ENCODE results near the gene PRDX5. TPM values are rescaled to one million over a fixed set of nuclear protein-coding genes. Genes with fewer than 3 reads are reported as not detected.

Gene PRDX5
- total RNA-seq, 1 experiment from 2014 or later: 255 TPM

DNA sequence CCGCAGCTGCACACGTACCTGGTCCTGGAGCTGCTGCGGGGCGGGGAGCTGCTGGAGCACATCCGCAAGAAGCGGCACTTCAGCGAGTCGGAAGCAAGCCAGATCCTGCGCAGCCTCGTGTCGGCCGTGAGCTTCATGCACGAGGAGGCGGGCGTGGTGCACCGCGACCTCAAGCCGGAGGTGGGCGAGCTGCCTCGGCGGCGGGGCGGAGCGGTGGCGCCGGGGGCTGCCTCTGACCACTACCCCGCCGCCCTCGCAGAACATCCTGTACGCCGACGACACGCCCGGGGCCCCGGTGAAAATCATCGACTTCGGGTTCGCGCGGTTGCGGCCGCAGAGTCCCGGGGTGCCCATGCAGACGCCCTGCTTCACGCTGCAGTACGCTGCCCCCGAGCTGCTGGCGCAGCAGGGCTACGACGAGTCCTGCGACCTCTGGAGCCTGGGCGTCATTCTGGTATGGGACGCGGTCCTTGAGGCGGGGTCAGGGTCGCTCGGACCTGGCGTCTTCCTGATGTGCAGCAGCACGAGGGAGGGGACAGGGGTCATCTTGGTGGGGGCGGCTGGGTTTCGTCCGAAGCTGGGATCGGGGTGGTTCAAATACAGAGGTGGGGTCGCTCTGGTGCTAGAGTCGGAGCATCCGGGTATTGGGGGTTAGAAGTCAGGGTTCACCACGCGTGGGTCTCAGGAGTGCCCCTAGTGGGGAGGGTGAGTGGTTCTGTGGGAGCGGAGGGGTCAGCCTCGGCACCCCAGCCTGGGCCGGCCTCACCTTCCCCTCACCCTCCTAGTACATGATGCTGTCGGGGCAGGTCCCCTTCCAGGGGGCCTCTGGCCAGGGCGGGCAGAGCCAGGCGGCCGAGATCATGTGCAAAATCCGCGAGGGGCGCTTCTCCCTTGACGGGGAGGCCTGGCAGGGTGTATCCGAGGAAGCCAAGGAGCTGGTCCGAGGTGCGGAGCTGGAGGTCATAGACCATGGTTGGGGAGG, 51.8 kb downstream of the PRDX5 start:
- Mint-ChIP-seq H3K4me1 (peaks cover 11% of the 10 kb centered on the region), H3K36me3 (peaks cover 29% of the 10 kb centered on the region), H3K4me3 (no peak overlapping the region), H3K27me3 (ENCODE audit: low read depth) (no peaks in the 10 kb centered on the region), H3K9me3 (no peaks in the 10 kb centered on the region), H3K27ac (no peak overlapping the region)
- ATAC-seq (peak; percentile 50), DNase-seq (ENCODE audit: low spot score) (no peak)
- CTCF ChIA-PET: interaction anchor here (0.7 to 12.8 kb wide), 12 partner anchors 9 to 347 kb away, joined by 3 to 140 read pairs (median 4); partner anchors contain the start of genes PRDX5 and TRMT112
- POLR2A ChIA-PET: no interaction called here
- TF ChIP-seq, protein P1, sequence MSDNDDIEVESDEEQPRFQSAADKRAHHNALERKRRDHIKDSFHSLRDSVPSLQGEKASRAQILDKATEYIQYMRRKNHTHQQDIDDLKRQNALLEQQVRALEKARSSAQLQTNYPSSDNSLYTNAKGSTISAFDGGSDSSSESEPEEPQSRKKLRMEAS (CRISPR knock-in tag; IDR thresholded peaks at IDR 0.05): no peak
- TF ChIP-seq ETV6 (CRISPR knock-in tag; IDR thresholded peaks at IDR 0.05) (no peak), NFE2L1 (CRISPR knock-in tag; IDR thresholded peaks at IDR 0.05) (no peak), PRRX2 (CRISPR knock-in tag; IDR thresholded peaks at IDR 0.05) (no peak), ELF4 (CRISPR knock-in tag; IDR thresholded peaks at IDR 0.05; ENCODE audit: low read depth) (no peak), FOXP1 (CRISPR knock-in tag; IDR thresholded peaks at IDR 0.05; ENCODE audit: borderline replicate concordance) (no peak), ESRRA (CRISPR knock-in tag; IDR thresholded peaks at IDR 0.05; ENCODE audit: borderline replicate concordance) (no peak), IRF2 (CRISPR knock-in tag; IDR thresholded peaks at IDR 0.05; ENCODE audit: borderline replicate concordance, low read depth) (no peak), NR1H2 (CRISPR knock-in tag; IDR thresholded peaks at IDR 0.05) (no peak)
- TF ChIP-seq, protein P2, sequence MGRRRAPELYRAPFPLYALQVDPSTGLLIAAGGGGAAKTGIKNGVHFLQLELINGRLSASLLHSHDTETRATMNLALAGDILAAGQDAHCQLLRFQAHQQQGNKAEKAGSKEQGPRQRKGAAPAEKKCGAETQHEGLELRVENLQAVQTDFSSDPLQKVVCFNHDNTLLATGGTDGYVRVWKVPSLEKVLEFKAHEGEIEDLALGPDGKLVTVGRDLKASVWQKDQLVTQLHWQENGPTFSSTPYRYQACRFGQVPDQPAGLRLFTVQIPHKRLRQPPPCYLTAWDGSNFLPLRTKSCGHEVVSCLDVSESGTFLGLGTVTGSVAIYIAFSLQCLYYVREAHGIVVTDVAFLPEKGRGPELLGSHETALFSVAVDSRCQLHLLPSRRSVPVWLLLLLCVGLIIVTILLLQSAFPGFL (CRISPR knock-in tag; IDR thresholded peaks at IDR 0.05; ENCODE audit: borderline replicate concordance): no peak
- TF ChIP-seq, protein P3, sequence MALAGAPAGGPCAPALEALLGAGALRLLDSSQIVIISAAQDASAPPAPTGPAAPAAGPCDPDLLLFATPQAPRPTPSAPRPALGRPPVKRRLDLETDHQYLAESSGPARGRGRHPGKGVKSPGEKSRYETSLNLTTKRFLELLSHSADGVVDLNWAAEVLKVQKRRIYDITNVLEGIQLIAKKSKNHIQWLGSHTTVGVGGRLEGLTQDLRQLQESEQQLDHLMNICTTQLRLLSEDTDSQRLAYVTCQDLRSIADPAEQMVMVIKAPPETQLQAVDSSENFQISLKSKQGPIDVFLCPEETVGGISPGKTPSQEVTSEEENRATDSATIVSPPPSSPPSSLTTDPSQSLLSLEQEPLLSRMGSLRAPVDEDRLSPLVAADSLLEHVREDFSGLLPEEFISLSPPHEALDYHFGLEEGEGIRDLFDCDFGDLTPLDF (CRISPR knock-in tag; IDR thresholded peaks at IDR 0.05): no peak
- TF ChIP-seq, protein P4, sequence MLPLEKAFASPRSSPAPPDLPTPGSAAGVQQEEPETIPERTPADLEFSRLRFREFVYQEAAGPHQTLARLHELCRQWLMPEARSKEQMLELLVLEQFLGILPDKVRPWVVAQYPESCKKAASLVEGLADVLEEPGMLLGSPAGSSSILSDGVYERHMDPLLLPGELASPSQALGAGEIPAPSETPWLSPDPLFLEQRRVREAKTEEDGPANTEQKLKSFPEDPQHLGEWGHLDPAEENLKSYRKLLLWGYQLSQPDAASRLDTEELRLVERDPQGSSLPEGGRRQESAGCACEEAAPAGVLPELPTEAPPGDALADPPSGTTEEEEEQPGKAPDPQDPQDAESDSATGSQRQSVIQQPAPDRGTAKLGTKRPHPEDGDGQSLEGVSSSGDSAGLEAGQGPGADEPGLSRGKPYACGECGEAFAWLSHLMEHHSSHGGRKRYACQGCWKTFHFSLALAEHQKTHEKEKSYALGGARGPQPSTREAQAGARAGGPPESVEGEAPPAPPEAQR (CRISPR knock-in tag; IDR thresholded peaks at IDR 0.05): no peak
- TF ChIP-seq, protein P5, sequence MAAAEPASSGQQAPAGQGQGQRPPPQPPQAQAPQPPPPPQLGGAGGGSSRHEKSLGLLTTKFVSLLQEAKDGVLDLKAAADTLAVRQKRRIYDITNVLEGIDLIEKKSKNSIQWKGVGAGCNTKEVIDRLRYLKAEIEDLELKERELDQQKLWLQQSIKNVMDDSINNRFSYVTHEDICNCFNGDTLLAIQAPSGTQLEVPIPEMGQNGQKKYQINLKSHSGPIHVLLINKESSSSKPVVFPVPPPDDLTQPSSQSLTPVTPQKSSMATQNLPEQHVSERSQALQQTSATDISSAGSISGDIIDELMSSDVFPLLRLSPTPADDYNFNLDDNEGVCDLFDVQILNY (CRISPR knock-in tag; IDR thresholded peaks at IDR 0.05): no peak
- TF ChIP-seq, protein P6, sequence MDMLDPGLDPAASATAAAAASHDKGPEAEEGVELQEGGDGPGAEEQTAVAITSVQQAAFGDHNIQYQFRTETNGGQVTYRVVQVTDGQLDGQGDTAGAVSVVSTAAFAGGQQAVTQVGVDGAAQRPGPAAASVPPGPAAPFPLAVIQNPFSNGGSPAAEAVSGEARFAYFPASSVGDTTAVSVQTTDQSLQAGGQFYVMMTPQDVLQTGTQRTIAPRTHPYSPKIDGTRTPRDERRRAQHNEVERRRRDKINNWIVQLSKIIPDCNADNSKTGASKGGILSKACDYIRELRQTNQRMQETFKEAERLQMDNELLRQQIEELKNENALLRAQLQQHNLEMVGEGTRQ (CRISPR knock-in tag; IDR thresholded peaks at IDR 0.05): no peak
- TF ChIP-seq, protein P7, sequence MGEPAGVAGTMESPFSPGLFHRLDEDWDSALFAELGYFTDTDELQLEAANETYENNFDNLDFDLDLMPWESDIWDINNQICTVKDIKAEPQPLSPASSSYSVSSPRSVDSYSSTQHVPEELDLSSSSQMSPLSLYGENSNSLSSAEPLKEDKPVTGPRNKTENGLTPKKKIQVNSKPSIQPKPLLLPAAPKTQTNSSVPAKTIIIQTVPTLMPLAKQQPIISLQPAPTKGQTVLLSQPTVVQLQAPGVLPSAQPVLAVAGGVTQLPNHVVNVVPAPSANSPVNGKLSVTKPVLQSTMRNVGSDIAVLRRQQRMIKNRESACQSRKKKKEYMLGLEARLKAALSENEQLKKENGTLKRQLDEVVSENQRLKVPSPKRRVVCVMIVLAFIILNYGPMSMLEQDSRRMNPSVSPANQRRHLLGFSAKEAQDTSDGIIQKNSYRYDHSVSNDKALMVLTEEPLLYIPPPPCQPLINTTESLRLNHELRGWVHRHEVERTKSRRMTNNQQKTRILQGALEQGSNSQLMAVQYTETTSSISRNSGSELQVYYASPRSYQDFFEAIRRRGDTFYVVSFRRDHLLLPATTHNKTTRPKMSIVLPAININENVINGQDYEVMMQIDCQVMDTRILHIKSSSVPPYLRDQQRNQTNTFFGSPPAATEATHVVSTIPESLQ (CRISPR knock-in tag; IDR thresholded peaks at IDR 0.05): no peak
- TF ChIP-seq, protein P8, sequence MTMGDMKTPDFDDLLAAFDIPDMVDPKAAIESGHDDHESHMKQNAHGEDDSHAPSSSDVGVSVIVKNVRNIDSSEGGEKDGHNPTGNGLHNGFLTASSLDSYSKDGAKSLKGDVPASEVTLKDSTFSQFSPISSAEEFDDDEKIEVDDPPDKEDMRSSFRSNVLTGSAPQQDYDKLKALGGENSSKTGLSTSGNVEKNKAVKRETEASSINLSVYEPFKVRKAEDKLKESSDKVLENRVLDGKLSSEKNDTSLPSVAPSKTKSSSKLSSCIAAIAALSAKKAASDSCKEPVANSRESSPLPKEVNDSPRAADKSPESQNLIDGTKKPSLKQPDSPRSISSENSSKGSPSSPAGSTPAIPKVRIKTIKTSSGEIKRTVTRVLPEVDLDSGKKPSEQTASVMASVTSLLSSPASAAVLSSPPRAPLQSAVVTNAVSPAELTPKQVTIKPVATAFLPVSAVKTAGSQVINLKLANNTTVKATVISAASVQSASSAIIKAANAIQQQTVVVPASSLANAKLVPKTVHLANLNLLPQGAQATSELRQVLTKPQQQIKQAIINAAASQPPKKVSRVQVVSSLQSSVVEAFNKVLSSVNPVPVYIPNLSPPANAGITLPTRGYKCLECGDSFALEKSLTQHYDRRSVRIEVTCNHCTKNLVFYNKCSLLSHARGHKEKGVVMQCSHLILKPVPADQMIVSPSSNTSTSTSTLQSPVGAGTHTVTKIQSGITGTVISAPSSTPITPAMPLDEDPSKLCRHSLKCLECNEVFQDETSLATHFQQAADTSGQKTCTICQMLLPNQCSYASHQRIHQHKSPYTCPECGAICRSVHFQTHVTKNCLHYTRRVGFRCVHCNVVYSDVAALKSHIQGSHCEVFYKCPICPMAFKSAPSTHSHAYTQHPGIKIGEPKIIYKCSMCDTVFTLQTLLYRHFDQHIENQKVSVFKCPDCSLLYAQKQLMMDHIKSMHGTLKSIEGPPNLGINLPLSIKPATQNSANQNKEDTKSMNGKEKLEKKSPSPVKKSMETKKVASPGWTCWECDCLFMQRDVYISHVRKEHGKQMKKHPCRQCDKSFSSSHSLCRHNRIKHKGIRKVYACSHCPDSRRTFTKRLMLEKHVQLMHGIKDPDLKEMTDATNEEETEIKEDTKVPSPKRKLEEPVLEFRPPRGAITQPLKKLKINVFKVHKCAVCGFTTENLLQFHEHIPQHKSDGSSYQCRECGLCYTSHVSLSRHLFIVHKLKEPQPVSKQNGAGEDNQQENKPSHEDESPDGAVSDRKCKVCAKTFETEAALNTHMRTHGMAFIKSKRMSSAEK (CRISPR knock-in tag; IDR thresholded peaks at IDR 0.05; ENCODE audit: borderline replicate concordance): no peak
- TF ChIP-seq, protein P9, sequence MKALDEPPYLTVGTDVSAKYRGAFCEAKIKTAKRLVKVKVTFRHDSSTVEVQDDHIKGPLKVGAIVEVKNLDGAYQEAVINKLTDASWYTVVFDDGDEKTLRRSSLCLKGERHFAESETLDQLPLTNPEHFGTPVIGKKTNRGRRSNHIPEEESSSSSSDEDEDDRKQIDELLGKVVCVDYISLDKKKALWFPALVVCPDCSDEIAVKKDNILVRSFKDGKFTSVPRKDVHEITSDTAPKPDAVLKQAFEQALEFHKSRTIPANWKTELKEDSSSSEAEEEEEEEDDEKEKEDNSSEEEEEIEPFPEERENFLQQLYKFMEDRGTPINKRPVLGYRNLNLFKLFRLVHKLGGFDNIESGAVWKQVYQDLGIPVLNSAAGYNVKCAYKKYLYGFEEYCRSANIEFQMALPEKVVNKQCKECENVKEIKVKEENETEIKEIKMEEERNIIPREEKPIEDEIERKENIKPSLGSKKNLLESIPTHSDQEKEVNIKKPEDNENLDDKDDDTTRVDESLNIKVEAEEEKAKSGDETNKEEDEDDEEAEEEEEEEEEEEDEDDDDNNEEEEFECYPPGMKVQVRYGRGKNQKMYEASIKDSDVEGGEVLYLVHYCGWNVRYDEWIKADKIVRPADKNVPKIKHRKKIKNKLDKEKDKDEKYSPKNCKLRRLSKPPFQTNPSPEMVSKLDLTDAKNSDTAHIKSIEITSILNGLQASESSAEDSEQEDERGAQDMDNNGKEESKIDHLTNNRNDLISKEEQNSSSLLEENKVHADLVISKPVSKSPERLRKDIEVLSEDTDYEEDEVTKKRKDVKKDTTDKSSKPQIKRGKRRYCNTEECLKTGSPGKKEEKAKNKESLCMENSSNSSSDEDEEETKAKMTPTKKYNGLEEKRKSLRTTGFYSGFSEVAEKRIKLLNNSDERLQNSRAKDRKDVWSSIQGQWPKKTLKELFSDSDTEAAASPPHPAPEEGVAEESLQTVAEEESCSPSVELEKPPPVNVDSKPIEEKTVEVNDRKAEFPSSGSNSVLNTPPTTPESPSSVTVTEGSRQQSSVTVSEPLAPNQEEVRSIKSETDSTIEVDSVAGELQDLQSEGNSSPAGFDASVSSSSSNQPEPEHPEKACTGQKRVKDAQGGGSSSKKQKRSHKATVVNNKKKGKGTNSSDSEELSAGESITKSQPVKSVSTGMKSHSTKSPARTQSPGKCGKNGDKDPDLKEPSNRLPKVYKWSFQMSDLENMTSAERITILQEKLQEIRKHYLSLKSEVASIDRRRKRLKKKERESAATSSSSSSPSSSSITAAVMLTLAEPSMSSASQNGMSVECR (CRISPR knock-in tag; IDR thresholded peaks at IDR 0.05; ENCODE audit: borderline replicate concordance): no peak
